NCI-H2107 (cell line): ENCODE measurements around the gene TSKU.
"Not testable (repeated sequence)": the region's sequence is repeated elsewhere in the genome, so short reads cannot be mapped to it uniquely, and the experiment has no call there.

Experiments
- DNase-seq: peaks from one replicate; lab custom pipeline; 2025; lab: John Stamatoyannopoulos, UW

The TSKU gene

DNA sequence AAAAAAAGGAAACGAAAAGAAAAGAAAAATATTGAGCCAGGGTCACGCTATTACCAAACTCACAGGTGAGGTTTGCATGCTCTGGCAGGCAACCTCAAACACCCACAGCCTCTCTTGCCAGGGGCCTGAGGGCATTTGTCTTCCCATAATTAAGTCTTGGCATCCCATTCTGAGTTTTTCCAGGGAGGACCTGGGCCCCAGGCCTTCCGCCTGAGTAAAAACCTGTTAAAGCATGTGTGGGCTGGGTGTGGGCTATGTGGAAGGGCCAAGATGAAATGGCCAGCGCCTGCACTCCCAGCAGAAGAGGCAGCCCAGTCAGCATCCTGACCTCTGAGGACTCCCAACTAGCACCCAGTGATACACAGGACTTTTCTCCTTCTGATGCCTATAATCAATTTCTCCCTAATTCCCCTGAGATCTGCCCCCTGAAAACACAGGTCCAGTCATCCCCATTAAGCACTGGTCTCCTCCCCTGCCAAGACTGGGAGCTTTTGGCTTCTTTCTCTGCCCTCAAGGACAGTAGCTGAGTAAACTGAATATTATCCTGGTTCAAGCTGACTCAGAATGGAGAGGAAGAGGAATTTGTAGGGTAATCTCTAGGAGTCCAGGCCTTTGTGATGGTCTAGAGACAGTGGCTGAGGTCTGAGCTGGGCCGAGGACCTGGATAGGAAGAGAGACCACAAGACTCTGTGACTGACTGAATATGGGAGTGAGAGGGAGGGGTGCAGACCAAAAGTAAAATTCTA, 42.0 kb downstream of the TSKU start:
- DNase-seq = no peak

DNA sequence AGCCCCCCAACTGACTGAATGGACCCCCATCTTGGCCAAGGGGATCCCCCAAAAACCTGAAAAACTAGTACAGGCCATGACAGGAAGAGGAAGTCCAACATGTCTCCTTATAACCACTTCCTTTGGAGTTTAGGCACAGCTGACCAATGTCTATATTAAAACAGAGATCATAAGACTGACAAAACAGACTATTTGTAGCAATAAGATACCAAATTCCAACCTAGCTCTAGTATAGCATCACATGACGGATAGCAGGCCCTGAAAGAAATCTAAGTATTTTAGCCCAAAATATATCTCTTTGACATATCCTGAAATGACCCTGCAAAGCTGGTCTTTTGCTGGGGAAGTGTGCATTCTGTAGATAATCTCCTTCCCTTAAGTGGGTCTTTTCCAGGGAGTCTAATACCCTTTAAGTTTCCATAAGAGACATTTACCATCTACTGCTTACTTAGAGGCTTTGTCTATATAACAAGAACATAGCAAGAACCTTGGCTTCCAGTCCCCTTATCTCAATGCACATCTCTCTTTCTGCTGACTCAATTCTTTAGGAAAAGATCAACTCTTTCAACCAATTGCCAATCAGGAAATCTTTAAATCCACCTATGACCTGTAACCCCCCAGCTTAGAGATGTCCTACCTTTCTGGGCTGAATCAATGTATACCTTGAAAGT, 42.7 kb downstream of the TSKU start:
- no peak for DNase-seq

DNA sequence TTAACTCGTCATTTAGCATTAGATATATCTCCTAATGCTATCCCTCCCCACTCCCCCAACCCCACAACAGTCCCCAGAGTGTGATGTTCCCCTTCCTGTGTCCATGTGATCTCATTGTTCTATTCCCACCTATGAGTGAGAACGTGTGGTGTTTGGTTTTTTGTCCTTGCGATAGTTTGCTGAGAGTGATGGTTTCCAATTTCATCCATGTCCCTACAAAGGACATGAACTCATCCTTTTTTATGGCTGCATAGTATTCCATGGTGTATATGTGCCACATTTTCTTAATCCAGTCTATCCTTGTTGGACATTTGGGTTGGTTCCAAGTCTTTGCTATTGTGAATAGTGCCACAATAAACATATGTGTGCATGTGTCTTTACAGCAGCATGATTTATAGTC, 43.4 kb downstream of the TSKU start:
- DNase-seq = not testable (repeated sequence)

DNA sequence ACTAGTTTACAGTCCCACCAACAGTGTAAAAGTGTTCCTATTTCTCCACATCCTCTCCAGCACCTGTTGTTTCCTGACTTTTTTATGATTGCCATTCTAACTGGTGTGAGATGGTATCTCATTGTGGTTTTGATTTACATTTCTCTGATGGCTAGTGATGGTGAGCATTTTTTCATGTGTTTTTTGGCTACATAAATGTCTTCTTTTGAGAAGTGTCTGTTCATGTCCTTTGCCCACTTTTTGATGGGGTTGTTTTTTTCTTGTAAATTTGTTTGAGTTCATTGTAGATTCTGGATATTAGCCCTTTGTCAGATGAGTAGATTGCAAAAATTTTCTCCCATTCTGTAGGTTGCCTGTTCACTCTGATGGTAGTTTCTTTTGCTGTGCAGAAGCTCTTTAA, 43.8 kb downstream of the TSKU start:
- DNase-seq = not testable (repeated sequence)

DNA sequence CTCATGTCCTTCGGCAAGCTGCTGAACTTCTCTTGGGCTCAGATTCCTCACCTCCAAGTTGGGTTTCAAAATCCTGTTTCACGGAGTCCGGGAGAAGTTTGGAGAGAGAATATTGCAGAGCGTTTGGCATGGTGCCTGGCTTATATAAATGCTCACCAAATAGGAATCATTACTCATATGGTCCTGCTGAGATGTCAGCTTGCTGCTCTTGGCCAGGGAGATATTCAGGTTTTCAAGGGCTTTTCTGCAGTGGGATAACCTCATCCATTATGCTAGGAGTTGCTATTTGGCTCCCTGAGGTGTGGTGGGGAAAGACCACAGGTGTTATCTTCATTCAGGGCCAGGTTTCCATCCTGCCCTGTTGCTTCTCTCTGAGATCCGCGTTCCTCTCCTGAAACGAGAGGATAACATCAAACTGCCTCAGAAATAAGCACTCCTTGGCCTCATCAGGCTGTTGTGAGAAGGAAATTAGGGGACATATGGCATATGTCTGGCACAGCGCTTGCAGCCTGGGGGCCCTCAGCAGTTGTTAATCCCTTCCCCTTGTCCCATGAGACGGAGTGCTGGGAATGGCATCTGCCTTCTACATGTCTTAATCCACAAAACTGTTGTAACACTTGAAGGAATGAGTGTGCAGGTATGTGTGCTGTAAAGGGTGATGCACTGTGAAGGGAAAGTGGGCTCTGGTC, 47.6 kb downstream of the TSKU start:
- DNase-seq = no peak

DNA sequence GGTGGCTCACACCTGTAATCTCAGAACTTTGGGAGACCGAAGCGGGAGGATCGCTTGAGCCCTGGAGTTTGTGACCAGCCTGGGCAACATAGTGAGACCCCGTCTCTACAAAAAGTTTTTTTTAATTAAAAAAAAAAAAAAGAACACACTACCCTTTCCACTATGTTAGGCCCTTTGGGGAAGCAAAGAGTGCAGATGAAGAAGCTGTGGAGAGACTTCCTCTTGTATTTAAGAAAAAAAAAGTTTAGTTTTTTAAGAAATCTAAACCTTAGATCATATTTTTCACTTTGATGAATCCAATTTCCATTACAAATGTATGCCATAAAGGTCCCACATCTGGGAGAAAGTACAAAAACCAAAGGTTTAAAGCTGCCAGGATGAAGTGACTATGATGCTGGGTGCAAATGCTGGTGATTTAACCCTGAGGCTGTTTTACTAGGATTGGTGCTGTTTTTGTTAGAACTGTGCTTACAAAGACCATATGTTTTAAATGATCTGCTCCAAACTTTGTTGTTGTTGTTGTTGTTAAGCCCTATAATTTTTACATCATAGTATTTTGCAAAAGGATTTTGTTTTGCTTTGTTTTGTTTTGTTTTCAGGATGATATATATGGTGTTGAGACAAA, 48.6 kb downstream of the TSKU start:
- DNase-seq = no peak

DNA sequence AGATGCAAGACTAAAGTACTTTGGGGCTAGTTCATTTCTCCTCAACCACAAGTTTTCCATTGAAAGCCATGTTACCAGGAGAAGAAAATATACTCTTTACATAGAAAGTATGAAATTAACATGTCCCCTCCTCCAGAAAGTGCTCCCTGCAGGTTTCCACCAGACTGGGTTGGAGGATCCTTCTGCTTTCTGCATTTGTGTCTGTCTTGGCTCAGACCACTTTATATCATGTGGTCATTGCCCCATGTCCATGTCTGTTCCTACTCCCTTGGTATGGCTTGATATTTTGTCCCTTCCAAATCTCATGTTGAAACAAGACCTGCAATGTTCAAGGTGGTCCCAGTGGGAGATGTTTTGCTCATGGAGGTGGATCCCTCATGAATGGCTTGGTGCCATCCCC, 49.2 kb downstream of the TSKU start:
- DNase-seq = no peak

DNA sequence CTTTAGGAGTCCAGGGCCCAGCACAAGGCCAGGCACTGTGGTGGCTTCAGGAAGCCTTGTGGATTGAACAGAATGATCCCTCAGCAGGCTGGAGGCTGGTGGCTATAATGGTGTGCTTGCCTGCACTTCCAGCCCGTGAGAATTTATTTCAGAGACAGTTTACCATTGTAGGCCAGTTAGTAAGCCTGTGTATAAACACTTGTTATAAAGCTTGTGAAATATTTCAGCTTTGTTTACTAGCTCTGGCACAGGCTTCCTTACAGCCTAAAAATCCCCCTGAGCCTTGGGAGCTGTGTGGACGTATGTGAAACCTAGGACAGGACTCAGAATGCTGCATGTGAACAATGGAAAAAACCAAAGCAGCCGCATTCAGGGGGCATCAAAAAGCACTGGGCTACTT, 51.0 kb downstream of the TSKU start:
- no peak for DNase-seq

DNA sequence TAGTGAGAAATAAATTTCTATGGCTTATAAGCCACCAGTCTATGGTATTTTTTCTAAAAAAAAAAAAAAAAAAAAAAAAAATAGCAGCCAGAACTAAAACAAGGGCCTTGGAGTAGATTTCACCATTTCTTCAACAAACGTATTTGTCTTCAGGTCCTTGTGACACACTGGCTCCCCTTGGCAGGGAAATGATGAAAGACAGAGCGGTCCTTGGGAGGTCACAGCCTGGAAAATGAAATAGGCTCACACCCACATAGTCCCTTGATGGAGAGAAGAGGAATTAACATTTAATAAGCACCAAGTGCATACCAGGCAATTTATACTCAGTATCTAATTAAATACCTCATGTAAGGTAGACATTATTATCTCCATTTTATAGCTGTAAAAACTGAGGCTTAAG, 51.9 kb downstream of the TSKU start:
- DNase-seq = no peak

DNA sequence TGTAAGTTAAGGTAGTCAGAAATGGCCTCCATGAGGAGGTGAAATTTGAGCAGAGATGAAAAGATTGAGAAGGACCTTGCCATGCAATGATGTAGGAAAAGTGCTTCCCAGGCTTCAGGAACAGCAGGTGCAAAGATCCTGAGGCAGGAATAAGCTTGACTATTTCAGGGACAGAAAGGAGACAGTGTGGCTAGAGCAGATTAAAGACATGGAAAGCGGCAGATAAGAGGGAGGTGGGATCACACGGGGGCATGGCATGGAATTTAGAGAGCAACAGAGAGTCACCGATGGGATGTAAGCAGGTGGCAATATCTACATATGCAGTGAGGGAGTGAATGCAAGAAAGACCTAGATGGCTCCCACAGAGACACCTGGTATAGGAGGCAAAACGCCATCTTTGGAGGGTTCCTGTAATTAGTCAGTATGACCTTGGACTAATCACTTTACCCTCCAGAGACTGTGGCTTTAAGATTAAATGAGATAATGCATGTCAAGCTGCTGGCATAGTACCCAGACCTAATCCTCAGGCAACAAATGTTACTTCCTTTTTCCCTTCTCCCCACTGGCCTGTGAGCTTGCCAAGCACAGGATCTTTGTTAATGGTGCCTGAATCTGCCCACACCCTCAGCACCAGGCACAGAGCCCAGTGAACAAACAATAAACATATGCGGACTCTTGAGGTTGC, 52.9 kb downstream of the TSKU start:
- DNase-seq = no peak

DNA sequence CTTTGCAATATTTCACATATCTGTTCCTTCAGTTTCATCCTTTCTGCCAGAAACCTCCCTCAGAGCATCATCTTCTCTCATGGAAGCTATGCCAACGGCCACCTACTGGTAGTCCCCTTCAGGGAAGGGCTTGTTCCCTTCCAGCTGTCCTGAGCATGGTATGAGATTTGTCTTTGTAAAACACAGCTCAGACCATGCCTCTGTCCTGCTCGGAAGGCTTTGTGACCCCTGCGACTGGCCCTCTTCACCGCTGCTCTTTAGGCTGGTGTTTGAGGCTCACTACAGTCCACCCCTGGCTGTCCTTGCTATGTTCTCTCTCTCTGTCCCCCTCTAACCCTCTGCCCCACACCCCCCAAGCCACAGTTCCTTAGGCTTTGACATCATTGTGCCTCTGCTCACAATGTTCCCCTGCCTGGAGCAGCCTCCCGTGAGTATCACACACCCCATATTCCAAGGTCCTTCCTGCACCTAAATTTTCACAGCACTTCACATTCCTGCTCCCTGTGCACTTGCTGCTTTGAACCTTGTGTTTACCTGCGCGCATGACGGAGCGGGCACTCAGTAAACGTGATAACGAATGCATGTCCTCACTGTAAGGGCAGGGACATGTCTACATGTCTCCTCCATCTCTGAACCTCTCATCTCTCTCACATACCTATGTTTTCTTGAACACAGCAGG, 53.6 kb downstream of the TSKU start:
- no peak for DNase-seq

DNA sequence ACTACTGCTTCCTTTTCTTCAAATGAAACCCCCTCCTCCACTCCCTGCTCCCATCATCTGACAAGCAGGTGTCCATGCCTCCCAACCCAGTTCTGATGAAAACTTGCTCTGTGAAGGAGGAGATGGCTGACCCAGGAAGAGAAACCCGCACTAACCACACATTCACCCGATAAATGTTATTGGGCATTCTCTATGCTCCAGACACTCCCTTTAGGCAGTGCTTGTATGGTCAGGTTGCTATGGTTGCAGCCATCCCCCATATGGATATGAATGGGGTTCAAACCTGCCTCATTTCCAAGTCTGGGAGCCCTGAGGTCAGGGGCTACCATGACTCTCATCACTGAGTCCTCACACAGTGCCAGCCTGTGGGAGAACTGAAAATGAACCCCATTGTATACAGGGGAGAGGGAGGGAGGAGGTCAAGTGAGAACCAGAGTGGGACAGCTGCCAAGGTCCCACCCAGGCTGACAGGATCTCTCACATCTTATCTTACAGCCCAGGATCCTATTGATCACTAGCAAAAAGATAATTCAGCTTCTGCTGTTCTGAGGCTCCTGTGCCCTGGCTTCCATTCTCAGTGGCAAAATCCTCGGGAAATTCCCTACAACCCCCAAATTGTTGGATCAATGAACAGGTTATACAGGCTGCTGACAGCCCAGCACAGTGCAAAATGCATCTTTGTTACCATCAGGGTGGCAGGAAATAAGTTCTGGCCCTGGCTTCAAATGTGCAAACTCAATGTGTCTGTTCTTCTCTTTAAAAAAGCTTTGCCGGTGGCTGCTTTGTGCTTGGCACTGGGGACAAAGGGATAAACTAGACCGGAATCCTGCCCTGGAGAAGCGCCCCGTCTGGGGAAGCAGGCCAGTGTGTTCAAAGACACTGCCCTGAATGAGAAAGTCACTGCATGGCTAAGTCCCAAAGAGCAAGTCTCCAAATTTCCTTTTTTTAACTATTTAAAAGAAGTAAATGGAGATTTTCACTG, 54.8 kb downstream of the TSKU start:
- no peak for DNase-seq

DNA sequence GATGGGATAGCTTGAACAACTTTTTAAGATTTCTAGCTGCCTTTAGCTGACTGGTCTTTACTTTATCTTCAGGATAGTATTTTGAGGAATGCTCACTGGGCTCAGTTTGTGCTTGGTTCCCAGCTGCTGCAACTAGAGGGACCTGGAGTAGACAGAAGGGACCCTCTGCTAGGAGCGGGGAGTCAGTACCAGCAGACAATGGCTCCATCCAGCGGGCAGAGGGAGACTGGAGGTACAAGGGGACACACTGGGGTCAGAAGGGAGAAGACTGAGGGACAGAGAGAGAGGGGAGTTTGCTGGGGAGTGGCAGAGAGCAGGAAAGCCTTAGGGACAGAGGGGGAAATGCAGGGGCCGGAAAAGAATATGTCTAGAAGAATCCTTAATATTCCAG, 55.5 kb downstream of the TSKU start:
- no peak for DNase-seq

DNA sequence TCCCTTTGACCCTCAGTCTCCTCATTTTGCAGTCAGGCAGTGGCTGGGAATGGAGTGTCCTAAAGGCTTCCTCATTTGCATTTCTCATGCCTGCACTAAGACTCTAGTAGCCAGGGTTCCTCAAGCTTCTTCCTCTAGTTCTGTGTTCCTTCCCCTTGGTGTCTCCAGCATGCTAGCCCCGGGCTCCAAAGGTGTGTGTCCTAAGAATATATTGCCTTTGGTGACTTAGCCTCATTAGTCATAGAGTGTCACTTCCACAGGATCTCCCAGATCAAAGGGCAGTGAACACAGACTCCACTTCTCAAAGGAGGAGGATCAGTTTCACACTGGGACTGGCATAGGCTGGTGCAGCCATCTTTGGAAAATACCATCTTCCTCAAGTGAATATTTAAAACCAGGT, 56.2 kb downstream of the TSKU start:
- DNase-seq = no peak

DNA sequence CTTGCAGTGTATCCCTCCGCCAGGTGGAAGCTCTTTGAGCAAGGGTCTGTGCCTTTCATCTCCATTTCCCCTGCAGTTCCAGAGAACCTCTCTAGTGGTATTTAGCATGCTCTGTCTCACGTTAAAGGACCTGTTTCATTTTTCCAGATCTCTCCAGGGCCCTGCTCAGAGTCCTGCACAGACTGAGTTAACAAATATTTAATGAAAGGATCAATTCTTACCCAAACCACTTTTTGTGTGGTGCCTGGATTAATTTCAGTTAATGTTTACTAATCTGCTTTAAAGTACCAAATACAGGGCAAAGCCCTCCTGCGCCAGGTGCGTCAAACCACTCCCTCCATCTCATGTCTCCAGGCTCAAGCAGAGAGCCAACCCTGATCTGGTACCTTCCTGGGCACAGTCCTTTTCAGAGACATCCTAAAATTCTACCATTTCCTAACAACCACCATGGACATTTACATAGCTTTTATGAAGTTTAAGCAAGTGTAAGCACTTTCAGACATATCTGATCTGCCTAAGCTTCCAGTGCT, 58.8 kb downstream of the TSKU start:
- no peak for DNase-seq

DNA sequence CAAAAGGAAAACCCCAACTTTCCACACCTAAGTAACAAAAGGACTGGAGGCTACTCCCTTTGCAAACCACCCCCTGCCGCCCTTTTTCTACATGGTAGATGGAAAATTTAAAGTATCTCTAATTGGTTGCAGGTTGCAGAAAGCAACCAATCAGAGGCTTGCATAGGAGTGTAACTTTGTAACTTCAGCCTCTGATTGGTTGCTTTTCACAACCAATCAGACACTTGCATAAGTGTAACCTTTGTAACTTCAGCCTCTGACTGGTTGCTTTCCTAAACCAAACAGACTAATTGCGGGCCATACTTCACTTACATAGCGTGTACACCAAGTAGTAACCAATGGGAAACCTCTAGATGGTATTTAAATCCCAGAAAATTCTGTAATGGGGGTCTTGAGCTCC, 60.8 kb downstream of the TSKU start:
- no peak for DNase-seq

DNA sequence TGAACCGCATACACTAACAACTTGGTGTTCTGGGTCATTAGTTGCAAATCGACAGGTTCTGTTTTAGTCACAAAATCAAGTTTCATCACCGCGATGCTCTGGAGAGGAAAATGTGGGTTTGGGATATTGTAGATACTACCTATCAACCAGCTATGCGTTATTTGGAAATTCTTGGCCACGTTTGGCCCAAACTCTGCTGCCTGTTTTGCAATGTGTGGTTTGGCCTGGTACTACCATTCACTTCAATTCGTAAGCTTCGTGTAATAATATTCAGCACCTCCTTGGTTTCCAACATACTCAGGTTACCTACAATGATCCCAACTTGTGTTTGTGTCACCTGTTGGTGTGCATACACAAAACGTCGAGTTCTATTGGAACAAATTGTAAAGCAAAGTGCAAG, 61.4 kb downstream of the TSKU start:
- DNase-seq = no peak

DNA sequence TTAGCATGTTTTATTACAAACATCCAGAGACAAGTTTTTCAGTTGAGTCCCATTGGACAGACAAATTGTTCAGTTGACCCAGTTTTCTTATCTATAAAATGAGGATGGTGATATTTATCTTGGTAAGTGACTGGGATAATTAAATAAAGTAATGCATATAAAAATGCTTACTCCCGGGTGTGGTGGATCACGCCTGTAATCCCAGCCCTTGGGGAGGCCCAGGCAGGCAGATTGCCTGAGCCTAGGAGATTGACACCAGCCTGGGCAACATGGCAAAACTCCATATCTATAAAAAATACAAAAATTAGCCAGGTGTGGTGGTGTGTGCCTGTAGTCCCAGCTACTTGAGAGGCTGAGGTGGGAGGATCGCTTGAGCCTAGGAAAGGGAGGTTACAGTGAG, 61.9 kb downstream of the TSKU start:
- DNase-seq = no peak

DNA sequence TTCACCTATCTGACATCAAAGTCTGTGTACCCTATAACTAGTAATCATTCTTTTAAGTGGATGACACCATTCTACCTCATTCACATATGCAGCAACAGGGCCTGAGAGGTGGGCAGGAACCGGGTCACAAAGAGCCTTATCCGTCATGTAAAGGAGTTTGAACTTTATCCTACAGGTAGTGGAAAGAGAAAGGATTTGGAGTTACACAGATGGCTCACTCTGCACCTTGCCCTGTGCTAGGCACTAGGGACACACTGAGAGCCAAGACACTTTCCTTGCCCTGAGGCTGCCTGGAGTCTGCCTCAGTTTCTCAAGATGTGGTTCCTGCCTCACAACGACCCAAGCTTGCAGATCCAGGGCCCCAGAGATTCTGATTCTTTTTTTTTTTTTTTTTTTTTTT, 63.3 kb downstream of the TSKU start:
- no peak for DNase-seq
